Limb (tissue), 2 donors: Measurements from ENCODE around the gene AP2A2.
"Not testable (repeated sequence)": the region's sequence is repeated elsewhere in the genome, so short reads cannot be mapped to it uniquely, and the experiment has no call there.

Experiments used
- DNase-seq, 2 donors: peaks; one replicate each; pipeline ENCODE4 v3.0.0-alpha.2; 2016; ENCODE audit errors: extremely low spot score in 2 of 2

The AP2A2 gene

GRCh38 chr11:973237-973636 lies 47.6 kb downstream of the AP2A2 start:
- no peak for DNase-seq

GRCh38 chr11:975376-975775 lies 49.7 kb downstream of the AP2A2 start:
- DNase-seq = not testable (repeated sequence)

GRCh38 chr11:975827-976226 lies 50.2 kb downstream of the AP2A2 start:
- no peak for DNase-seq

- no peak for DNase-seq
Measured at GRCh38 chr11:976431-977160, 50.9 kb downstream of the AP2A2 start.

GRCh38 chr11:977830-978720 lies 52.4 kb downstream of the AP2A2 start:
- DNase-seq = no peak

GRCh38 chr11:978781-979180 lies 53.1 kb downstream of the AP2A2 start:
- no peak for DNase-seq

- no peak for DNase-seq
Measured at GRCh38 chr11:980438-981357, 55.0 kb downstream of the AP2A2 start.

- no peak for DNase-seq
Measured at GRCh38 chr11:981764-982163, 56.1 kb downstream of the AP2A2 start.

GRCh38 chr11:984546-984945 lies 58.9 kb downstream of the AP2A2 start:
- DNase-seq = no peak

GRCh38 chr11:985406-985805 lies 59.7 kb downstream of the AP2A2 start:
- no peak for DNase-seq

GRCh38 chr11:985848-986247 lies 60.2 kb downstream of the AP2A2 start:
- DNase-seq = no peak

GRCh38 chr11:986270-986951 lies 60.7 kb downstream of the AP2A2 start:
- no peak for DNase-seq

GRCh38 chr11:986952-987305 lies 61.3 kb downstream of the AP2A2 start:
- DNase-seq = no peak

GRCh38 chr11:987671-988070 lies 62.0 kb downstream of the AP2A2 start:
- no peak for DNase-seq

- DNase-seq = no peak
Measured at GRCh38 chr11:990101-990500, 64.4 kb downstream of the AP2A2 start.

- no peak for DNase-seq
Measured at GRCh38 chr11:991034-991433, 65.4 kb downstream of the AP2A2 start.

- DNase-seq = no peak
Measured at GRCh38 chr11:991711-992307, 66.1 kb downstream of the AP2A2 start.

GRCh38 chr11:992577-992976 lies 66.9 kb downstream of the AP2A2 start:
- DNase-seq = no peak

GRCh38 chr11:993632-994167 lies 68.0 kb downstream of the AP2A2 start:
- no peak for DNase-seq

GRCh38 chr11:995044-995751 lies 69.5 kb downstream of the AP2A2 start:
- no peak for DNase-seq
